ENCODE results near the gene PCBD1.
"Not testable (repeated sequence)": the region's sequence is repeated elsewhere in the genome, so short reads cannot be mapped to it uniquely, and the experiment has no call there.

Gene PCBD1

GRCh38 chr10:70887804-70888800, at the start of gene PCBD1:
Gene PCBD1, minus strand, starts transcription at chr10:70888565. Its CDS starts 32 bp downstream, at chr10:70888533.
- DNase-seq = peak; percentile 69

GRCh38 chr10:70937661-70938060, 49.3 kb upstream of the PCBD1 start:
- DNase-seq = no peak

- no peak for DNase-seq
Observed at GRCh38 chr10:70936111-70936510, 47.7 kb upstream of the PCBD1 start.

- DNase-seq = no peak
Observed at GRCh38 chr10:70935631-70936030, 47.3 kb upstream of the PCBD1 start.

GRCh38 chr10:70935125-70935625, 46.8 kb upstream of the PCBD1 start:
- no peak for DNase-seq

- DNase-seq = no peak
Observed at GRCh38 chr10:70934701-70935100, 46.3 kb upstream of the PCBD1 start.

- no peak for DNase-seq
Observed at GRCh38 chr10:70932392-70933196, 44.2 kb upstream of the PCBD1 start.

GRCh38 chr10:70931168-70931815, 42.9 kb upstream of the PCBD1 start:
- no peak for DNase-seq

GRCh38 chr10:70930263-70931000, 42.1 kb upstream of the PCBD1 start:
- DNase-seq = no peak

GRCh38 chr10:70928140-70928539, 39.8 kb upstream of the PCBD1 start:
- DNase-seq = no peak

- no peak for DNase-seq
Observed at GRCh38 chr10:70927189-70927943, 39.0 kb upstream of the PCBD1 start.

- DNase-seq = no peak
Observed at GRCh38 chr10:70926226-70927000, 38.0 kb upstream of the PCBD1 start.

- DNase-seq = peak; percentile 55
Observed at GRCh38 chr10:70925377-70926225, 37.2 kb upstream of the PCBD1 start.

- no peak for DNase-seq
Observed at GRCh38 chr10:70923696-70924095, 35.3 kb upstream of the PCBD1 start.

- DNase-seq = no peak
Observed at GRCh38 chr10:70921285-70921684, 32.9 kb upstream of the PCBD1 start.

- no peak for DNase-seq
Observed at GRCh38 chr10:70920519-70920918, 32.2 kb upstream of the PCBD1 start.

GRCh38 chr10:70919906-70920305, 31.5 kb upstream of the PCBD1 start:
- not testable (repeated sequence) for DNase-seq

- DNase-seq = no peak
Observed at GRCh38 chr10:70918851-70919530, 30.6 kb upstream of the PCBD1 start.

GRCh38 chr10:70917635-70918034, 29.3 kb upstream of the PCBD1 start:
- DNase-seq = no peak

All from activated CD4-positive, alpha-beta T cell treated with anti-CD3 and anti-CD28 coated beads, Interleukin-2, amount 50 U/mL, for 1 hour (primary cell).